Lower leg skin (tissue), 4 donors: ENCODE data around the gene UBE2E2. TPM values are rescaled to one million over a fixed set of nuclear protein-coding genes. Genes with fewer than 3 reads are reported as not detected.

ENCODE experiments used
- DNase-seq, 2 donors: peaks; one replicate each; pipeline ENCODE4 v3.0.0-alpha.2; 2019; ENCODE audit warnings: low spot score in 2 of 2
- H3K4me3 ChIP-seq: fragments of 200-600 bp; sonication (generic); 2 replicates; pipeline ENCODE4 v1.5.1; 2017; ENCODE audit warnings: mild to moderate bottlenecking, low read depth; ENCODE audit not compliant: poor library complexity, severe bottlenecking
- CTCF ChIP-seq, 3 donors: fragments of 450-650 bp; IDR thresholded peaks; one replicate each; pipeline ENCODE4 v1.5.1; 2016; ENCODE audit warnings: antibody characterized with exemption in 3 of 3, mild to moderate bottlenecking in 3 of 3, moderate library complexity in 2 of 3
- POLR2A ChIP-seq, 2 donors: fragments of 450-650 bp; IDR thresholded peaks; one replicate each; pipeline ENCODE4 v1.6.1; 2016 to 2017; ENCODE audit warnings: antibody characterized with exemption in 2 of 2, mild to moderate bottlenecking in 1 of 2, moderate library complexity in 1 of 2
- WGBS, 2 donors: methylation state at CpG; one replicate each; pipeline ENCODE4 v1.1.5; 2018; 5-methylcytosine and 5-hydroxymethylcytosine counted together
- intact Hi-C: fragments of 100-400 bp; cut with DNase I; formaldehyde crosslinking; loops from one replicate; pipeline ENCODE4 v1.15.0; 2023; ENCODE audit warnings: low total_unique reads
- total RNA-seq, 4 donors: library from RNA; depleted of rRNA; stranded (reverse); fragments of >200 nt; gene quantifications; one replicate each; pipeline ENCODE4 v1.1.0, GENCODE V29; 2016

UBE2E2 gene
- total RNA-seq, 4 donors from 2014 or later: 20.0 to 54.7 (median 33.3) TPM

GRCh38 chr3:23206366-23206765, 3.2 kb downstream of the UBE2E2 start:
- DNase-seq: no peak
- no peak for TF ChIP-seq POLR2A (IDR thresholded peaks at IDR 0.05)
- no peak for TF ChIP-seq CTCF (IDR thresholded peaks at IDR 0.05)
- H3K4me3 ChIP-seq: no peak overlapping the region
- WGBS, 2 donors: 88 to 94% methylated on average over 3 of the region's 3 CpGs
- intact Hi-C loops: no loop called here

- intact Hi-C loops: no loop called here
- H3K4me3 ChIP-seq: no peak overlapping the region
- TF ChIP-seq CTCF (IDR thresholded peaks at IDR 0.05): no peak
- no peak for TF ChIP-seq POLR2A (IDR thresholded peaks at IDR 0.05)
- WGBS, 2 donors: 2 to 73% methylated on average over 1 of the region's 1 CpG
- DNase-seq: no peak
These were observed 6.0 kb downstream of the UBE2E2 start for GRCh38 chr3:23209103-23209502.

GRCh38 chr3:23209747-23210487, 6.8 kb downstream of the UBE2E2 start:
- WGBS, 2 donors: 87 to 95% methylated on average over 4 of the region's 4 CpGs
- no peak for TF ChIP-seq CTCF (IDR thresholded peaks at IDR 0.05)
- no peak for TF ChIP-seq POLR2A (IDR thresholded peaks at IDR 0.05)
- H3K4me3 ChIP-seq: no peak overlapping the region
- intact Hi-C loops: no loop called here
- DNase-seq: no peak

GRCh38 chr3:23213813-23214212, 10.7 kb downstream of the UBE2E2 start:
- TF ChIP-seq CTCF (IDR thresholded peaks at IDR 0.05) (no peak), POLR2A (IDR thresholded peaks at IDR 0.05) (no peak)
- DNase-seq: no peak
- 40 to 66% methylated on average over 2 of the region's 2 CpGs for WGBS, 2 donors
- no peak overlapping the region for H3K4me3 ChIP-seq
- intact Hi-C loops: no loop called here

- DNase-seq: no peak
- intact Hi-C loops: no loop called here
- TF ChIP-seq POLR2A (IDR thresholded peaks at IDR 0.05): no peak
- TF ChIP-seq CTCF (IDR thresholded peaks at IDR 0.05): no peak
- 73 to 80% methylated on average over 5 of the region's 5 CpGs for WGBS, 2 donors
- H3K4me3 ChIP-seq: no peak overlapping the region
These were observed 14.9 kb downstream of the UBE2E2 start for GRCh38 chr3:23217872-23218554.
